HEK293 (cell line): ENCODE data around the gene PVRIG.

Experiments
- CTCF ChIA-PET: fragments of 350-600 bp; formaldehyde crosslinking; extraction: SDS; loops from one replicate; lab custom pipeline; 2021; ENCODE audit warnings: antibody characterized with exemption; lab: Yijun Ruan, JAX
- POLR2A ChIA-PET: fragments of 300-600 bp; formaldehyde crosslinking; extraction: SDS; loops from one replicate; lab custom pipeline; 2020; ENCODE audit warnings: antibody characterized with exemption, inconsistent platforms; lab: Yijun Ruan, JAX
- H3K27ac ChIP-seq: fragments of 200-500 bp; sonication (Bioruptor generic); 2 replicates; pipeline ENCODE4 v1.5.1; 2014; ENCODE audit warnings: low read depth, low read length, control low read depth, inconsistent platforms; ENCODE audit errors: extremely low read depth
- H3K36me3 ChIP-seq, 2 experiments: fragments of 200-500 bp in 1 of 2; sonication (Bioruptor generic) in 1 of 2; 1 replicate in 1 of 2; 2 replicates in 1 of 2; pipeline ENCODE4 v1.5.1; 2014 to 2017; ENCODE audit warnings: inconsistent platforms in 2 of 2, low read length in 2 of 2; ENCODE audit not compliant: control insufficient read depth in 2 of 2, insufficient read depth in 1 of 2
- H3K4me1 ChIP-seq: fragments of 200-500 bp; sonication (Bioruptor generic); 2 replicates; pipeline ENCODE4 v1.5.1; 2014; ENCODE audit warnings: mild to moderate bottlenecking, low read length, inconsistent platforms; ENCODE audit not compliant: control insufficient read depth, insufficient read depth
- H3K4me3 ChIP-seq: 2 replicates; pipeline ENCODE4 v1.5.1; 2011; ENCODE audit warnings: low read depth, mild to moderate bottlenecking, control low read depth, low read length, moderate library complexity
- H3K9me3 ChIP-seq: fragments of 200-500 bp; sonication (Bioruptor generic); 2 replicates; pipeline ENCODE4 v1.5.1; 2014; ENCODE audit warnings: low read depth, low read length, inconsistent platforms; ENCODE audit not compliant: control insufficient read depth, insufficient read depth
- EGR2 ChIP-seq: fragments of 450-650 bp; formaldehyde crosslinking; IDR thresholded peaks from 2 replicates; pipeline ENCODE4 v1.5.1; 2016; ENCODE audit warnings: low read depth, missing biosample characterization, missing genetic modification characterization
- GLIS1 ChIP-seq: fragments of 450-650 bp; formaldehyde crosslinking; IDR thresholded peaks from 2 replicates; pipeline ENCODE4 v1.5.1; 2016; ENCODE audit warnings: missing biosample characterization, missing genetic modification characterization
- GLIS2 ChIP-seq: fragments of 450-650 bp; formaldehyde crosslinking; IDR thresholded peaks from 2 replicates; pipeline ENCODE4 v1.5.1; 2016; ENCODE audit warnings: missing biosample characterization, missing genetic modification characterization
- HIC1 ChIP-seq: fragments of 450-650 bp; formaldehyde crosslinking; IDR thresholded peaks from 2 replicates; pipeline ENCODE4 v1.5.1; 2016; ENCODE audit warnings: missing biosample characterization, missing genetic modification characterization
- MYNN ChIP-seq: fragments of 450-650 bp; formaldehyde crosslinking; IDR thresholded peaks from 2 replicates; pipeline ENCODE4 v1.5.1; 2016; ENCODE audit warnings: missing biosample characterization, missing genetic modification characterization, borderline replicate concordance
- ZFHX2 ChIP-seq: fragments of 450-650 bp; formaldehyde crosslinking; conservative IDR thresholded peaks from 2 replicates; pipeline ENCODE4 v1.5.1; 2016; ENCODE audit warnings: missing biosample characterization, missing genetic modification characterization
- ZNF155 ChIP-seq: fragments of 450-650 bp; formaldehyde crosslinking; IDR thresholded peaks from 2 replicates; pipeline ENCODE4 v1.5.1; 2016; ENCODE audit warnings: missing biosample characterization, missing genetic modification characterization
- ZNF157 ChIP-seq: fragments of 450-650 bp; formaldehyde crosslinking; IDR thresholded peaks from 2 replicates; pipeline ENCODE4 v1.5.1; 2016; ENCODE audit warnings: missing biosample characterization, missing genetic modification characterization
- ZNF16 ChIP-seq: fragments of 450-650 bp; formaldehyde crosslinking; IDR thresholded peaks from 2 replicates; pipeline ENCODE4 v1.5.1; 2016; ENCODE audit warnings: low read depth, missing biosample characterization, missing genetic modification characterization
- ZNF18 ChIP-seq: fragments of 450-650 bp; formaldehyde crosslinking; IDR thresholded peaks from 2 replicates; pipeline ENCODE4 v1.5.1; 2016; ENCODE audit warnings: missing biosample characterization, missing genetic modification characterization
- ZNF19 ChIP-seq: fragments of 450-650 bp; formaldehyde crosslinking; IDR thresholded peaks from 2 replicates; pipeline ENCODE4; 2016; ENCODE audit warnings: missing biosample characterization, missing genetic modification characterization, low read depth
- ZNF223 ChIP-seq: fragments of 450-650 bp; formaldehyde crosslinking; IDR thresholded peaks from 2 replicates; pipeline ENCODE4 v1.5.1; 2016; ENCODE audit warnings: missing biosample characterization, missing genetic modification characterization
- ZNF324 ChIP-seq: fragments of 450-650 bp; formaldehyde crosslinking; IDR thresholded peaks from 2 replicates; pipeline ENCODE4 v1.5.1; 2016; ENCODE audit warnings: missing biosample characterization, missing genetic modification characterization
- ZNF394 ChIP-seq: fragments of 450-650 bp; formaldehyde crosslinking; IDR thresholded peaks from 2 replicates; pipeline ENCODE4 v1.5.1; 2016; ENCODE audit warnings: missing biosample characterization, missing genetic modification characterization, mild to moderate bottlenecking, moderate library complexity, borderline replicate concordance
- ZNF404 ChIP-seq: fragments of 450-650 bp; formaldehyde crosslinking; IDR thresholded peaks from 2 replicates; pipeline ENCODE4 v1.5.1; 2017; ENCODE audit warnings: missing biosample characterization, missing genetic modification characterization
- ZNF529 ChIP-seq: fragments of 450-650 bp; formaldehyde crosslinking; IDR thresholded peaks from 2 replicates; pipeline ENCODE4 v1.5.1; 2017; ENCODE audit warnings: missing genetic modification characterization, missing biosample characterization; ENCODE audit not compliant: insufficient replicate concordance
- ZNF558 ChIP-seq: fragments of 450-650 bp; formaldehyde crosslinking; IDR thresholded peaks from 2 replicates; pipeline ENCODE4 v1.5.1; 2016; ENCODE audit warnings: missing biosample characterization, missing genetic modification characterization
- ZNF623 ChIP-seq: fragments of 450-650 bp; formaldehyde crosslinking; IDR thresholded peaks from 2 replicates; pipeline ENCODE4 v1.5.1; 2016; ENCODE audit warnings: missing biosample characterization, missing genetic modification characterization
- ZNF654 ChIP-seq: fragments of 450-650 bp; formaldehyde crosslinking; IDR thresholded peaks from 2 replicates; pipeline ENCODE4 v1.5.1; 2016; ENCODE audit warnings: low read depth, missing biosample characterization, missing genetic modification characterization
- ZNF660 ChIP-seq: fragments of 450-650 bp; IDR thresholded peaks from 2 replicates; pipeline ENCODE4 v1.5.1; 2018; ENCODE audit warnings: missing biosample characterization, mild to moderate bottlenecking, missing genetic modification characterization
- ZNF704 ChIP-seq: fragments of 450-650 bp; formaldehyde crosslinking; IDR thresholded peaks from 2 replicates; pipeline ENCODE4 v1.5.1; 2016; ENCODE audit warnings: missing biosample characterization, missing genetic modification characterization
- ZSCAN30 ChIP-seq: fragments of 450-650 bp; IDR thresholded peaks from 2 replicates; pipeline ENCODE4 v1.5.1; 2018; ENCODE audit warnings: missing biosample characterization, mild to moderate bottlenecking, missing genetic modification characterization, moderate library complexity

The PVRIG gene

GRCh38 chr7:100220586-100221230 lies 959 bp downstream of the PVRIG start:
- TF ChIP-seq ZFHX2 (tag by site-specific recombination): peak; percentile 60
- no peak for TF ChIP-seq ZNF155 (tag by site-specific recombination)
- TF ChIP-seq GLIS1: peak; percentile 17; the same call in 1 of the 2 replicates
- TF ChIP-seq ZNF16: no peak
- TF ChIP-seq EGR2 (tag by site-specific recombination): peak; percentile 70
- TF ChIP-seq MYNN (tag by site-specific recombination): no peak
- TF ChIP-seq ZNF394 (tag by site-specific recombination): no peak
- no peak for TF ChIP-seq ZNF558 (tag by site-specific recombination)
- peak; percentile 57 for TF ChIP-seq GLIS2 (tag by site-specific recombination)
- no peak for TF ChIP-seq ZNF660 (tag by site-specific recombination)
- no peak for TF ChIP-seq ZNF324
- no peak for TF ChIP-seq HIC1 (tag by site-specific recombination)
- TF ChIP-seq, all 188 proteins: peak for 4
- H3K36me3 ChIP-seq: peaks cover 0 to 7% of the 10 kb centered on the region in 2 experiments; a peak in 1 of 3 replicates
- ChIA-PET POLR2A (interaction anchor here (0.7 kb wide), 1 partner anchor 12 kb away, joined by 3 read pairs; no protein-coding TSS in a partner anchor), CTCF (interaction anchor here (0.9 to 1.7 kb wide), 2 partner anchors 88 to 90 kb away, joined by 3 to 4 read pairs; no protein-coding TSS in a partner anchor)
- no peak overlapping the region for H3K4me3 ChIP-seq
- no peak overlapping the region for H3K27ac ChIP-seq
- no peaks in the 10 kb centered on the region for H3K9me3 ChIP-seq
- H3K4me1 ChIP-seq: no peaks in the 10 kb centered on the region

- CTCF ChIA-PET: interaction anchor here (0.9 to 1.7 kb wide), 2 partner anchors 88 to 91 kb away, joined by 3 to 4 read pairs; no protein-coding TSS in a partner anchor
- TF ChIP-seq ZNF654 (tag by site-specific recombination) (no peak), ZNF223 (tag by site-specific recombination) (no peak), ZNF157 (tag by site-specific recombination) (no peak), ZNF19 (tag by site-specific recombination) (no peak), ZNF18 (tag by site-specific recombination) (no peak), ZNF623 (no peak), ZNF704 (tag by site-specific recombination) (no peak), ZNF529 (tag by site-specific recombination) (no peak), ZSCAN30 (tag by site-specific recombination) (no peak), ZNF404 (tag by site-specific recombination) (no peak)
- H3K27ac ChIP-seq: no peak overlapping the region
- H3K36me3 ChIP-seq: peaks cover 0 to 7% of the 10 kb centered on the region in 2 experiments; a peak in 1 of 3 replicates
- no peak overlapping the region for H3K4me3 ChIP-seq
- no peaks in the 10 kb centered on the region for H3K9me3 ChIP-seq
- H3K4me1 ChIP-seq: no peaks in the 10 kb centered on the region
- POLR2A ChIA-PET: interaction anchor here (0.7 kb wide), 1 partner anchor 12 kb away, joined by 3 read pairs; no protein-coding TSS in a partner anchor
Observed at GRCh38 chr7:100221231-100221718, 1.5 kb downstream of the PVRIG start.
